ENCODE results near the gene GARIN3.

GARIN3 gene

GRCh38 chr5:157130925-157131324 is 35.1 kb downstream of the GARIN3 start:
- Histone ChIP-seq H3K36me3 (replicated peaks; ENCODE audit: insufficient read depth, low read length) (no peaks in the 10 kb centered on the region), H3K9me2 (replicated peaks; ENCODE audit: insufficient read depth, low read length) (no peaks in the 10 kb centered on the region), H3K79me2 (ENCODE audit: low read length) (0 out of 2 replicates have a peak, but pooled peaks cover 2% of the 10 kb centered on the region), H3K4me2 (ENCODE audit: low read depth, low read length) (no peak overlapping the region), H4K20me1 (ENCODE audit: insufficient read depth, low read length) (no peaks in the 10 kb centered on the region), H2AFZ (ENCODE audit: low read length) (no peak overlapping the region), H3F3A (ENCODE audit: insufficient read depth, low read length) (peaks cover 8% of the 10 kb centered on the region), H3K9ac (ENCODE audit: low read length) (no peak overlapping the region), H3K27me3 (replicated peaks; ENCODE audit: insufficient read depth, low read length) (no peaks in the 10 kb centered on the region), H3K27ac (ENCODE audit: low read length) (no peak overlapping the region), H3K4me3 (ENCODE audit: low read length) (no peak overlapping the region), H3K9me3 (replicated peaks; ENCODE audit: insufficient read depth, low read length) (no peaks in the 10 kb centered on the region), H3K4me1 (ENCODE audit: low read length) (no peaks in the 10 kb centered on the region)
- TF ChIP-seq EZH2 (optimal IDR thresholded peaks at IDR 0.05; ENCODE audit: low read depth, low read length) (no peak), CTCF (IDR thresholded peaks at IDR 0.05; ENCODE audit: low read length) (no peak), EZH2phosphoT487 (IDR thresholded peaks at IDR 0.05; ENCODE audit: low read length) (no peak)
- DNase-seq, result peak; percentile 50

GRCh38 chr5:157121709-157122108 is 44.4 kb downstream of the GARIN3 start:
- no peaks in the 10 kb centered on the region for H3K27me3 ChIP-seq (replicated peaks; ENCODE audit: insufficient read depth, low read length)
- H3K9me2 ChIP-seq (replicated peaks; ENCODE audit: insufficient read depth, low read length), result no peaks in the 10 kb centered on the region
- no peak overlapping the region for H3K4me3 ChIP-seq (ENCODE audit: low read length)
- no peak for TF ChIP-seq CTCF (IDR thresholded peaks at IDR 0.05; ENCODE audit: low read length)
- no peak for TF ChIP-seq EZH2phosphoT487 (IDR thresholded peaks at IDR 0.05; ENCODE audit: low read length)
- TF ChIP-seq EZH2 (optimal IDR thresholded peaks at IDR 0.05; ENCODE audit: low read depth, low read length), result no peak
- no peak overlapping the region for H2AFZ ChIP-seq (ENCODE audit: low read length)
- no peaks in the 10 kb centered on the region for H3K4me1 ChIP-seq (ENCODE audit: low read length)
- DNase-seq, result no peak
- H3K4me2 ChIP-seq (ENCODE audit: low read depth, low read length), result no peak overlapping the region
- no peaks in the 10 kb centered on the region for H3K9me3 ChIP-seq (replicated peaks; ENCODE audit: insufficient read depth, low read length)
- no peaks in the 10 kb centered on the region for H4K20me1 ChIP-seq (ENCODE audit: insufficient read depth, low read length)
- no peaks in the 10 kb centered on the region for H3K79me2 ChIP-seq (ENCODE audit: low read length)
- H3K9ac ChIP-seq (ENCODE audit: low read length), result no peak overlapping the region
- H3K36me3 ChIP-seq (replicated peaks; ENCODE audit: insufficient read depth, low read length), result no peaks in the 10 kb centered on the region
- H3K27ac ChIP-seq (ENCODE audit: low read length), result no peak overlapping the region
- H3F3A ChIP-seq (ENCODE audit: insufficient read depth, low read length), result no peaks in the 10 kb centered on the region

- no peak overlapping the region for H3K4me2 ChIP-seq (ENCODE audit: low read depth, low read length)
- no peak overlapping the region for H3K9ac ChIP-seq (ENCODE audit: low read length)
- no peak for DNase-seq
- H3K4me1 ChIP-seq (ENCODE audit: low read length), result no peaks in the 10 kb centered on the region
- H4K20me1 ChIP-seq (ENCODE audit: insufficient read depth, low read length), result no peaks in the 10 kb centered on the region
- H3F3A ChIP-seq (ENCODE audit: insufficient read depth, low read length), result no peaks in the 10 kb centered on the region
- H3K27me3 ChIP-seq (replicated peaks; ENCODE audit: insufficient read depth, low read length), result no peaks in the 10 kb centered on the region
- H3K36me3 ChIP-seq (replicated peaks; ENCODE audit: insufficient read depth, low read length), result no peaks in the 10 kb centered on the region
- no peak overlapping the region for H3K27ac ChIP-seq (ENCODE audit: low read length)
- no peak overlapping the region for H3K4me3 ChIP-seq (ENCODE audit: low read length)
- H2AFZ ChIP-seq (ENCODE audit: low read length), result no peak overlapping the region
- no peaks in the 10 kb centered on the region for H3K9me3 ChIP-seq (replicated peaks; ENCODE audit: insufficient read depth, low read length)
- no peaks in the 10 kb centered on the region for H3K79me2 ChIP-seq (ENCODE audit: low read length)
- TF ChIP-seq EZH2phosphoT487 (IDR thresholded peaks at IDR 0.05; ENCODE audit: low read length) (no peak), CTCF (IDR thresholded peaks at IDR 0.05; ENCODE audit: low read length) (no peak), EZH2 (optimal IDR thresholded peaks at IDR 0.05; ENCODE audit: low read depth, low read length) (no peak)
- no peaks in the 10 kb centered on the region for H3K9me2 ChIP-seq (replicated peaks; ENCODE audit: insufficient read depth, low read length)
Measured at GRCh38 chr5:157120102-157120501, 46.0 kb downstream of the GARIN3 start.

Data from MM.1S (cell line).